ENCODE measurements around the gene SEL1L. TPM values are rescaled to one million over a fixed set of nuclear protein-coding genes. Genes with fewer than 3 reads are reported as not detected.
"Not testable (repeated sequence)": the region's sequence is repeated elsewhere in the genome, so short reads cannot be mapped to it uniquely, and the experiment has no call there.

Gene SEL1L
- total and polyA plus RNA-seq, 9 donors, result 15.6 to 68.2 (median 44.4) TPM

DNA sequence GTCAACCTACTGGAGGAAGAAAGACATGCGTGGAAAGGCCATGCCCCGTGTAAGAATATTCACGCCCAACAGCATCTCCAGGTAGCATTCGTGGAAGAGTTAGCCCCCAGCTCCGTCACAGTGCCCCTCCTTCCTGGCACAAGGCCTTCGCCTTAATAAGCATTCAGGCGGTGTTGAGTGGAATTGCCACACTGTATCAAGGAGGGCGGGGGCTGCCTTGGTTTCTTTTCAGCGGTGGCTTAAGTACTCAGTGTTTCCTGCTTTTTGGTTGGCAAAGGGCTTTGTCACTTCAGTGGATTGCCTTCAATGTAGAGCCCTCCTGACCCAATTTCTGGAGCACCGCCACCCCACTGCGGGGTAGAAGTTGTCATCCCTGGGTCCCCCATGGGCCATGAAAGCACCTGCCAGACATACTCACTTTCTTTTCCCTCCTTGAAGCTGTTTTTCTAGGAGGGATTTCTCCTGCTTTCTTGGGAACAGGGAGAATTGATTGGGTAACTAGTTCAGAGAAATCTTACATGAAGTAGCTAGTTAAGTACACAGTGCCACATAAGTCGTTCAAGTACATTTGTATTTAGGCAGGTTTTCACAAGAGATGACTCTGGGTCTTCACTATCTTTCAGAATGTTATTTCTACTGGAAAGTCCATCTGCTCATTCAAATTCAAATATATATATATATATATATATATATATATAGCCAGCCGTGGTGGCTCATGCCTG, 68.0 kb downstream of the SEL1L start:
- TF ChIP-seq POLR2A (IDR thresholded peaks at IDR 0.05) (no peak), EP300 (IDR thresholded peaks at IDR 0.05) (no peak)
- TF ChIP-seq, protein P1, sequence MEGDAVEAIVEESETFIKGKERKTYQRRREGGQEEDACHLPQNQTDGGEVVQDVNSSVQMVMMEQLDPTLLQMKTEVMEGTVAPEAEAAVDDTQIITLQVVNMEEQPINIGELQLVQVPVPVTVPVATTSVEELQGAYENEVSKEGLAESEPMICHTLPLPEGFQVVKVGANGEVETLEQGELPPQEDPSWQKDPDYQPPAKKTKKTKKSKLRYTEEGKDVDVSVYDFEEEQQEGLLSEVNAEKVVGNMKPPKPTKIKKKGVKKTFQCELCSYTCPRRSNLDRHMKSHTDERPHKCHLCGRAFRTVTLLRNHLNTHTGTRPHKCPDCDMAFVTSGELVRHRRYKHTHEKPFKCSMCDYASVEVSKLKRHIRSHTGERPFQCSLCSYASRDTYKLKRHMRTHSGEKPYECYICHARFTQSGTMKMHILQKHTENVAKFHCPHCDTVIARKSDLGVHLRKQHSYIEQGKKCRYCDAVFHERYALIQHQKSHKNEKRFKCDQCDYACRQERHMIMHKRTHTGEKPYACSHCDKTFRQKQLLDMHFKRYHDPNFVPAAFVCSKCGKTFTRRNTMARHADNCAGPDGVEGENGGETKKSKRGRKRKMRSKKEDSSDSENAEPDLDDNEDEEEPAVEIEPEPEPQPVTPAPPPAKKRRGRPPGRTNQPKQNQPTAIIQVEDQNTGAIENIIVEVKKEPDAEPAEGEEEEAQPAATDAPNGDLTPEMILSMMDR (IDR thresholded peaks at IDR 0.05), result no peak
- H3K27me3 ChIP-seq, result no peaks in the 10 kb centered on the region
- no peaks in the 10 kb centered on the region for H3K9me3 ChIP-seq
- WGBS, 3 donors, result 76 to 86% (median 79%) methylated on average over 13 of the region's 13 CpGs
- no peak overlapping the region for H3K27ac ChIP-seq
- no peaks in the 10 kb centered on the region for H3K4me1 ChIP-seq (ENCODE audit: insufficient read depth)
- H3K36me3 ChIP-seq, result no peaks in the 10 kb centered on the region
- H3K4me3 ChIP-seq, result no peak overlapping the region
- no peak for DNase-seq
- intact Hi-C loops (cut with DNase I), result loop anchor here in 2 of 4 donors (10.0 kb wide), 2 partner anchors 481 to 511 kb away; partner anchors contain the start of gene TSHR (in 1 of the 2)

DNA sequence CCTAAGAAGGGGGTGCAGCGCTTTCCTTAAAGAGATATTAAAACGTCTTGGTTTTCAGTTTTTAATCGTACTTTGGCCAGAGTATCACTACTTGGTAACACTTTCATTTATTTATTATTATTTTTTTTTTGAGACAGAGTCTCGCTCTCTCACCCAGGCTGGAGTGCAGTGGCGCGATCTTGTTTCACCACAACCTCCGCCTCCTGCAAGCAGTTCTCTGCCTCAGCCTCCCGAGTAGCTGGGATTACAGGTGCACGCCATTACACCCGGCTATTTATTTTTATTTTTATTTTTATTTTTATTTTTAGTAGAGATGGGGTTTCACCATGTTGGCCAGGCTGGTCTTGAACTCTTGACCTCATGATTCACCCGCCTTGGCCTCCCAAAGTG, 68.7 kb downstream of the SEL1L start:
- H3K36me3 ChIP-seq; H3K4me1 ChIP-seq (ENCODE audit: insufficient read depth); H3K27ac ChIP-seq; DNase-seq; H3K27me3 ChIP-seq; H3K9me3 ChIP-seq: not testable (repeated sequence)
- peak overlapping the region; percentile 36 for H3K4me3 ChIP-seq
- intact Hi-C loops (cut with DNase I), result loop anchor here in 2 of 4 donors (10.0 kb wide), 2 partner anchors 480 to 510 kb away; partner anchors contain the start of gene TSHR (in 1 of the 2)
- 15 to 25% (median 21%) methylated on average over 11 of the region's 11 CpGs for WGBS, 3 donors

DNA sequence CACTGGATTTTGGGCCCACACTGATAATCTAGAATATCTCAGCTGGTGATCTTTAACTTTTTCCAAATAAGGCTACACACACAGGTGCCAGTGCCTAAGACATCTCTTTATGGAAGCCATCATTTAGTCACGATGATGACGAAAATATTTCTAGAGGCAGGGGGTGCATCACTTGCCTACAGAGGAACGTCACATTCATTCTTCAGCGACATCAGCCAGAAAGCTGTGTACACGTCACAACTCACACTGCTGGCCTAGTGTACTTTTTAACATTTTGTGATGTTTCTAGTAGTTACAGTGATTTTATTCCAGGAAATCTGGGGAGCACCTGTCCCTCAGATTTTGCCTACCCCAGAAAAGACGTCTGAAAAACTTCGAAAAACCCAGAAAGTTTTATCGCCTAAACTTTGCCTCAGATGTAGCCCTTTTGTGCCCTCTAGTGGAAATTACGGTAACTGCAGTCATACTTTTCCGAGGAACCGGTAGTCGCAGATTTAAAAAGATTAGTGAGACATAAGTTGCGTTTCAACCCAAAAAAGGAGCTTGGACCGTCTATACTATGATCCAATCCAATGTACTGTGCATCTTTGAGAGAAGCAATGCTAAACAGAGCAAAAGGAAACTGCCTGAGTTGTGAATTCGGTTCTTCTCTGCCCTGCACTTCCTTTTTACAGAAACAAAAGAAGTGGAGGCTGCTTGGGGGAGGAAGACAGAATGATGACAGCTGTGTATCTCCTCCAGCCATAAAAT, 69.2 kb downstream of the SEL1L start:
- H3K27ac ChIP-seq, result no peak overlapping the region
- TF ChIP-seq EP300 (IDR thresholded peaks at IDR 0.05) (no peak), POLR2A (IDR thresholded peaks at IDR 0.05) (no peak)
- TF ChIP-seq, protein P1 (IDR thresholded peaks at IDR 0.05), result peak; percentile 79 to 81 (median 79)

DNA sequence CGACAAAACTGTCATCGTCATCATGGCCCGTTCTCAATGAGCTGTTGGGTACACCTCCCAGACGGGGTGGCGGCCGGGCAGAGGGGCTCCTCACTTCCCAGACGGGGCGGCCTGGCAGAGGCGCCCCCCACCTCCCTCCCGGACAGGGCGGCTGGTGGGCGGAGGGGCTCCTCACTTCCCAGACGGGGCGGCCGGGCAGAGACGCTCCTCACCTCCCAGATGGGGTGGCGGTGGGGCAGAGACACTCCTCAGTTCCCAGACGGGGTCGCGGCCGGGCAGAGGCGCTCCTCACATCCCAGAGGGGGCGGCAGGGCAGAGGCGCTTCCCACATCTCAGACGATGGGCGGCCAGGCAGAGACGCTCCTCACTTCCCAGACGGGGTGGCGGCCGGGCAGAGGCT, 71.3 kb downstream of the SEL1L start:
- 89 to 96% (median 95%) methylated on average over 30 of the region's 30 CpGs for WGBS, 3 donors
- not testable (repeated sequence) for H3K9me3 ChIP-seq, H3K27ac ChIP-seq

More for the DNA sequence above, 69.2 kb downstream of the SEL1L start:
- peak overlapping the region; percentile 36 for H3K4me3 ChIP-seq
- intact Hi-C loops (cut with DNase I), result loop anchor here in 2 of 4 donors (10.0 kb wide), 2 partner anchors 480 to 510 kb away; partner anchors contain the start of gene TSHR (in 1 of the 2)
- H3K4me1 ChIP-seq (ENCODE audit: insufficient read depth), result no peaks in the 10 kb centered on the region
- no peaks in the 10 kb centered on the region for H3K36me3 ChIP-seq
- no peaks in the 10 kb centered on the region for H3K9me3 ChIP-seq
- peak in 2 of 5 donors; percentile 23 to 62 for DNase-seq
- H3K27me3 ChIP-seq, result no peaks in the 10 kb centered on the region
- 13 to 16% (median 15%) methylated on average over 15 of the region's 15 CpGs for WGBS, 3 donors

DNA sequence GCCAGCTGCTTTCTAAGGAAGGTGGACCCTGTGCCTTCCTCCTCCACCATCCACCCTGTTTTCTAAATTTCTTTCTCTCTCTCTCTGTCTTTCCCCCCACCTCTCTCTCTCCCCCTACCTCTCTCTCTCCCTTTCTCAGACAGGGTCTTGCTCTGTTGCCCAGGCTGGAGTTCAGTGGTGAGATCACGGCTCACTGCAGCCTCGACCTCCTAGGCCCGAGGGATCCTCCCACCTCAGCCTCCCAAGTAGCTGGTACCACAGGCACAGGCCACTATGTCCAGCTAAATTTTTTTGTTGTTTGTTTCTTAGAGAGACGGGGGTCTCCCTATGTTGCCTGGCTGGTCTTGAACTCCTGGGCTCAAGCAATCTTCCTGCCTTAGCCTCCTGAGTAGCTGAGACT, 73.7 kb downstream of the SEL1L start:
- TF ChIP-seq EP300 (IDR thresholded peaks at IDR 0.05) (no peak), POLR2A (IDR thresholded peaks at IDR 0.05) (no peak)
- TF ChIP-seq, protein P1 (IDR thresholded peaks at IDR 0.05), result no peak
- no peaks in the 10 kb centered on the region for H3K27me3 ChIP-seq
- intact Hi-C loops (cut with DNase I), result loop anchor here in 2 of 4 donors (10.0 kb wide), 2 partner anchors 475 to 505 kb away; partner anchors contain the start of gene TSHR (in 1 of the 2)

More for the DNA sequence above, 71.3 kb downstream of the SEL1L start:
- not testable (repeated sequence) for H3K36me3 ChIP-seq; H3K4me1 ChIP-seq (ENCODE audit: insufficient read depth); DNase-seq; H3K27me3 ChIP-seq; H3K4me3 ChIP-seq
- intact Hi-C loops (cut with DNase I), result loop anchor here in 2 of 4 donors (10.0 kb wide), 2 partner anchors 478 to 508 kb away; partner anchors contain the start of gene TSHR (in 1 of the 2)

More for the DNA sequence above, 73.7 kb downstream of the SEL1L start:
- 88 to 91% (median 89%) methylated on average over 4 of the region's 4 CpGs for WGBS, 3 donors
- H3K9me3 ChIP-seq, result no peaks in the 10 kb centered on the region
- H3K27ac ChIP-seq, result no peak overlapping the region
- H3K36me3 ChIP-seq, result no peaks in the 10 kb centered on the region
- H3K4me3 ChIP-seq, result no peak overlapping the region
- no peak for DNase-seq
- no peaks in the 10 kb centered on the region for H3K4me1 ChIP-seq (ENCODE audit: insufficient read depth)

All from ovary (tissue), 9 donors.